WTC11 (cell line): ENCODE measurements around the gene SLC25A44. TPM values are rescaled to one million over a fixed set of nuclear protein-coding genes. Genes with fewer than 3 reads are reported as not detected.

Experiments used
- ATAC-seq: fragments of 200-7000 bp; cut with Tn5 transposase; 2 replicates; pipeline ENCODE4 v1.10.0; 2021; ENCODE audit warnings: mild to moderate bottlenecking, moderate library complexity
- CTCF ChIA-PET: fragments of 300-600 bp; sonication (Branson Sonifier 250); formaldehyde crosslinking; loops from one replicate; lab custom pipeline; 2021; ENCODE audit warnings: antibody characterized with exemption; lab: Charles Lee
- POLR2A ChIA-PET: fragments of 350-600 bp; sonication (Branson Sonifier 250); formaldehyde crosslinking; loops from one replicate; lab custom pipeline; 2021; ENCODE audit warnings: antibody characterized with exemption; lab: Charles Lee
- DNase-seq: peaks from one replicate; pipeline ENCODE4 v3.0.0; 2021; ENCODE audit warnings: low spot score
- H3K27ac Mint-ChIP-seq: 2 replicates; pipeline ENCODE4 v1.8.0; 2021; ENCODE audit warnings: mixed read lengths
- H3K27me3 Mint-ChIP-seq: 2 replicates; pipeline ENCODE4 v1.8.0; 2021; ENCODE audit warnings: low read depth, mild to moderate bottlenecking, moderate library complexity, mixed read lengths
- H3K36me3 Mint-ChIP-seq: 2 replicates; pipeline ENCODE4 v1.8.0; 2021; ENCODE audit warnings: mixed read lengths
- H3K4me1 Mint-ChIP-seq: 2 replicates; pipeline ENCODE4 v1.8.0; 2022; ENCODE audit warnings: mixed read lengths
- H3K4me3 Mint-ChIP-seq: 2 replicates; pipeline ENCODE4 v1.8.0; 2021; ENCODE audit warnings: mild to moderate bottlenecking, moderate library complexity, mixed read lengths
- H3K9me3 Mint-ChIP-seq: 2 replicates; pipeline ENCODE4 v1.8.0; 2021; ENCODE audit warnings: mixed read lengths
- E2F4 ChIP-seq: sonication (generic); formaldehyde crosslinking; IDR thresholded peaks from 2 replicates; pipeline ENCODE4 v1.8.1; 2022; ENCODE audit warnings: low read depth, mild to moderate bottlenecking, moderate library complexity, missing genetic modification reagents, borderline replicate concordance
- ERG ChIP-seq: fragments of 250-450 bp; sonication (Bioruptor Pico); IDR thresholded peaks from 2 replicates; pipeline ENCODE4 v1.8.0; 2021; ENCODE audit warnings: mild to moderate bottlenecking
- ESRRA ChIP-seq: sonication (generic); formaldehyde crosslinking; IDR thresholded peaks from 2 replicates; pipeline ENCODE4 v1.8.1; 2022; ENCODE audit warnings: mild to moderate bottlenecking, missing genetic modification reagents, borderline replicate concordance
- FOXK1 ChIP-seq: sonication (generic); formaldehyde crosslinking; IDR thresholded peaks from 2 replicates; pipeline ENCODE4 v1.8.0; 2022; ENCODE audit warnings: mild to moderate bottlenecking, moderate library complexity, missing genetic modification reagents
- FOXP1 ChIP-seq: sonication (generic); formaldehyde crosslinking; IDR thresholded peaks from 2 replicates; pipeline ENCODE4 v1.8.0; 2022; ENCODE audit warnings: missing genetic modification reagents, mild to moderate bottlenecking, moderate library complexity, borderline replicate concordance
- NFYB ChIP-seq: sonication (generic); formaldehyde crosslinking; conservative IDR thresholded peaks from 2 replicates; pipeline ENCODE4 v1.8.0; 2022; ENCODE audit warnings: low read depth, missing genetic modification reagents
- NR2C2 ChIP-seq: sonication (generic); formaldehyde crosslinking; IDR thresholded peaks from 2 replicates; pipeline ENCODE4 v1.8.0; 2022; ENCODE audit warnings: mild to moderate bottlenecking, missing genetic modification reagents
- NR3C1 ChIP-seq: sonication (generic); formaldehyde crosslinking; conservative IDR thresholded peaks from 2 replicates; pipeline ENCODE4 v1.8.1; 2023; ENCODE audit warnings: low read depth, mild to moderate bottlenecking, missing genetic modification reagents
- PREB ChIP-seq: sonication (generic); formaldehyde crosslinking; IDR thresholded peaks from 2 replicates; pipeline ENCODE4 v1.8.1; 2022; ENCODE audit warnings: mild to moderate bottlenecking, missing genetic modification reagents, moderate library complexity, borderline replicate concordance
- SMAD4 ChIP-seq: sonication (generic); formaldehyde crosslinking; IDR thresholded peaks from 2 replicates; pipeline ENCODE4 v1.8.0; 2022; ENCODE audit warnings: mild to moderate bottlenecking, missing genetic modification reagents
- SP1 ChIP-seq: sonication (generic); formaldehyde crosslinking; conservative IDR thresholded peaks from 2 replicates; pipeline ENCODE4 v1.8.1; 2022; ENCODE audit warnings: missing genetic modification reagents
- ZNF138 ChIP-seq: sonication (generic); formaldehyde crosslinking; conservative IDR thresholded peaks from 2 replicates; pipeline ENCODE4 v1.8.1; 2022; ENCODE audit warnings: mild to moderate bottlenecking, moderate library complexity, missing genetic modification reagents
- ZNF263 ChIP-seq: sonication (generic); formaldehyde crosslinking; IDR thresholded peaks from 2 replicates; pipeline ENCODE4 v1.8.1; 2022; ENCODE audit warnings: low read depth, mild to moderate bottlenecking, moderate library complexity, missing genetic modification reagents
- ZNF396 ChIP-seq: fragments of 250-450 bp; sonication (Bioruptor Pico); IDR thresholded peaks from 2 replicates; pipeline ENCODE4 v1.8.0; 2021; ENCODE audit warnings: mild to moderate bottlenecking, moderate library complexity, borderline replicate concordance
- total RNA-seq: library from RNA; stranded (reverse); gene quantifications from 3 replicates; pipeline ENCODE4 v1.2.3, GENCODE V29; 2021
- TF ChIP-seq, protein P1 (sequence below): sonication (generic); formaldehyde crosslinking; IDR thresholded peaks from 2 replicates; pipeline ENCODE4 v1.8.0; 2023; ENCODE audit warnings: missing genetic modification reagents
- TF ChIP-seq, protein P2 (sequence below): sonication (generic); formaldehyde crosslinking; IDR thresholded peaks from 2 replicates; pipeline ENCODE4 v1.8.0; 2022; ENCODE audit warnings: mild to moderate bottlenecking, missing genetic modification reagents
- TF ChIP-seq, protein P3 (sequence below): sonication (generic); formaldehyde crosslinking; IDR thresholded peaks from 2 replicates; pipeline ENCODE4 v1.8.1; 2023; ENCODE audit warnings: mild to moderate bottlenecking, moderate library complexity, missing genetic modification reagents
- TF ChIP-seq, protein P4 (sequence below): fragments of 250-450 bp; sonication (Bioruptor Pico); IDR thresholded peaks from 2 replicates; pipeline ENCODE4 v1.9.0; 2021; ENCODE audit warnings: mild to moderate bottlenecking

The SLC25A44 gene
- total RNA-seq, 1 experiment from 2014 or later: 29.1 TPM

GRCh38 chr1:156246781-156247459, 53.0 kb downstream of the SLC25A44 start:
- Mint-ChIP-seq H3K4me1 (peaks cover 22% of the 10 kb centered on the region), H3K9me3 (no peaks in the 10 kb centered on the region), H3K4me3 (no peak overlapping the region)
- DNase-seq (no peak), ATAC-seq (peak; percentile 4)
- POLR2A ChIA-PET: interaction anchor here (1.1 to 1.5 kb wide), 4 partner anchors 34 to 270 kb away, joined by 3 to 7 read pairs (median 4); partner anchors contain the start of genes PMF1 and SMG5
- TF ChIP-seq, protein P1, sequence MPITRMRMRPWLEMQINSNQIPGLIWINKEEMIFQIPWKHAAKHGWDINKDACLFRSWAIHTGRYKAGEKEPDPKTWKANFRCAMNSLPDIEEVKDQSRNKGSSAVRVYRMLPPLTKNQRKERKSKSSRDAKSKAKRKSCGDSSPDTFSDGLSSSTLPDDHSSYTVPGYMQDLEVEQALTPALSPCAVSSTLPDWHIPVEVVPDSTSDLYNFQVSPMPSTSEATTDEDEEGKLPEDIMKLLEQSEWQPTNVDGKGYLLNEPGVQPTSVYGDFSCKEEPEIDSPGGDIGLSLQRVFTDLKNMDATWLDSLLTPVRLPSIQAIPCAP (CRISPR knock-in tag): no peak
- TF ChIP-seq NR2C2 (CRISPR knock-in tag) (no peak), FOXK1 (CRISPR knock-in tag) (no peak), FOXP1 (0 out of 2 replicates have a peak, but pooled peaks have one; percentile 18), SP1 (CRISPR knock-in tag) (0 out of 2 replicates have a peak, but pooled peaks have one; percentile 20)
- TF ChIP-seq, protein P2, sequence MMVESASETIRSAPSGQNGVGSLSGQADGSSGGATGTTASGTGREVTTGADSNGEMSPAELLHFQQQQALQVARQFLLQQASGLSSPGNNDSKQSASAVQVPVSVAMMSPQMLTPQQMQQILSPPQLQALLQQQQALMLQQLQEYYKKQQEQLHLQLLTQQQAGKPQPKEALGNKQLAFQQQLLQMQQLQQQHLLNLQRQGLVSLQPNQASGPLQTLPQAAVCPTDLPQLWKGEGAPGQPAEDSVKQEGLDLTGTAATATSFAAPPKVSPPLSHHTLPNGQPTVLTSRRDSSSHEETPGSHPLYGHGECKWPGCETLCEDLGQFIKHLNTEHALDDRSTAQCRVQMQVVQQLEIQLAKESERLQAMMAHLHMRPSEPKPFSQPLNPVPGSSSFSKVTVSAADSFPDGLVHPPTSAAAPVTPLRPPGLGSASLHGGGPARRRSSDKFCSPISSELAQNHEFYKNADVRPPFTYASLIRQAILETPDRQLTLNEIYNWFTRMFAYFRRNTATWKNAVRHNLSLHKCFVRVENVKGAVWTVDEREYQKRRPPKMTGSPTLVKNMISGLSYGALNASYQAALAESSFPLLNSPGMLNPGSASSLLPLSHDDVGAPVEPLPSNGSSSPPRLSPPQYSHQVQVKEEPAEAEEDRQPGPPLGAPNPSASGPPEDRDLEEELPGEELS (CRISPR knock-in tag): no peak
- TF ChIP-seq, all 79 proteins: peak for 2
- CTCF ChIA-PET: interaction anchor here (0.7 to 5.1 kb wide), 14 partner anchors 13 to 199 kb away, joined by 3 to 84 read pairs (median 8); partner anchors contain the start of gene SMG5
- Mint-ChIP-seq H3K27me3 (peaks cover 4% of the 10 kb centered on the region), H3K27ac (no peak overlapping the region), H3K36me3 (peaks cover 22% of the 10 kb centered on the region)

GRCh38 chr1:156247460-156248322, 53.8 kb downstream of the SLC25A44 start, which contains the start of gene PAQR6:
Gene PAQR6 (minus strand): TSS chr1:156248056. CDS start chr1:156246731, 1,325 bp downstream.
- DNase-seq: peak; percentile 47
- Mint-ChIP-seq H3K27me3 (peaks cover 4% of the 10 kb centered on the region), H3K9me3 (no peaks in the 10 kb centered on the region), H3K36me3 (peaks cover 30% of the 10 kb centered on the region), H3K27ac (peak within 1 kb of the TSS; percentile 49), H3K4me1 (peaks cover 22% of the 10 kb centered on the region), H3K4me3 (no peak within 1 kb of the TSS)
- CTCF ChIA-PET: interaction anchor here (0.5 to 5.1 kb wide), 18 partner anchors 12 to 162 kb away, joined by 3 to 84 read pairs (median 3); partner anchors contain the start of gene SMG5
- peak; percentile 31 for ATAC-seq
- POLR2A ChIA-PET: interaction anchor here (0.6 to 1.2 kb wide), 3 partner anchors 34 to 980 kb away, joined by 3 to 4 read pairs (median 3); partner anchors contain the start of gene PMF1
- TF ChIP-seq ERG (CRISPR knock-in tag): no peak
- TF ChIP-seq ZNF263 (CRISPR knock-in tag): no peak
- TF ChIP-seq ESRRA: no peak
- TF ChIP-seq NR3C1 (CRISPR knock-in tag): no peak
- TF ChIP-seq, all 79 proteins: peak for 0

DNA sequence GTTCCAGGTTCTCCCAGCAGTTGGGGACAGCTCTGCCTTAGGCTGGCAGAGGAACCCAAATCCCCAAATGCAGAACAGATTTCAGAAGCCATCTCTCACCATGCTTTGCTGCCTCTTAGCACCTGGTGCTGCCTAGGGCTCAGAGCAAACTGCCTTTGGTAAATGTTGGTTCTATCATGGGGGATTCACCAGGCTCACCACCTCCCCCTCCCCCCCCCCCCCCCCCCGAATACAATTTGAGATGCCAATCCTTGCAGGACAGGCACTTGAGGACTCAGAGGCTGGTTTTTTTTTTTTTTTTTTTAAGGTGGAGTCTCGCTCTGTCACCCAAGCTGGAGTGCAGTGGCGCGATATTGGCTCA, 54.4 kb downstream of the SLC25A44 start:
- Mint-ChIP-seq H3K27me3 (peaks cover 4% of the 10 kb centered on the region), H3K9me3 (no peaks in the 10 kb centered on the region), H3K4me3 (no peak overlapping the region), H3K36me3 (peaks cover 36% of the 10 kb centered on the region), H3K27ac (0 out of 2 replicates have a peak overlapping the region, but pooled peaks have one; percentile 49), H3K4me1 (peaks cover 22% of the 10 kb centered on the region)
- ATAC-seq (no peak), DNase-seq (no peak)
- CTCF ChIA-PET: interaction anchor here (0.5 to 5.1 kb wide), 13 partner anchors 11 to 232 kb away, joined by 3 to 84 read pairs (median 3); no protein-coding TSS in a partner anchor
- POLR2A ChIA-PET: interaction anchor here (0.6 to 1.1 kb wide), 2 partner anchors 271 to 981 kb away, joined by 3 read pairs; no protein-coding TSS in a partner anchor
- TF ChIP-seq, protein P3, sequence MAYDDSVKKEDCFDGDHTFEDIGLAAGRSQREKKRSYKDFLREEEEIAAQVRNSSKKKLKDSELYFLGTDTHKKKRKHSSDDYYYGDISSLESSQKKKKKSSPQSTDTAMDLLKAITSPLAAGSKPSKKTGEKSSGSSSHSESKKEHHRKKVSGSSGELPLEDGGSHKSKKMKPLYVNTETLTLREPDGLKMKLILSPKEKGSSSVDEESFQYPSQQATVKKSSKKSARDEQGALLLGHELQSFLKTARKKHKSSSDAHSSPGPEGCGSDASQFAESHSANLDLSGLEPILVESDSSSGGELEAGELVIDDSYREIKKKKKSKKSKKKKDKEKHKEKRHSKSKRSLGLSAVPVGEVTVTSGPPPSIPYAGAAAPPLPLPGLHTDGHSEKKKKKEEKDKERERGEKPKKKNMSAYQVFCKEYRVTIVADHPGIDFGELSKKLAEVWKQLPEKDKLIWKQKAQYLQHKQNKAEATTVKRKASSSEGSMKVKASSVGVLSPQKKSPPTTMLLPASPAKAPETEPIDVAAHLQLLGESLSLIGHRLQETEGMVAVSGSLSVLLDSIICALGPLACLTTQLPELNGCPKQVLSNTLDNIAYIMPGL: no peak
- TF ChIP-seq NFYB (CRISPR knock-in tag) (no peak), E2F4 (CRISPR knock-in tag) (no peak), SMAD4 (CRISPR knock-in tag) (no peak), PREB (CRISPR knock-in tag) (no peak), ZNF138 (no peak), ZNF396 (CRISPR knock-in tag) (no peak), ESRRA (no peak)
- TF ChIP-seq, protein P4, sequence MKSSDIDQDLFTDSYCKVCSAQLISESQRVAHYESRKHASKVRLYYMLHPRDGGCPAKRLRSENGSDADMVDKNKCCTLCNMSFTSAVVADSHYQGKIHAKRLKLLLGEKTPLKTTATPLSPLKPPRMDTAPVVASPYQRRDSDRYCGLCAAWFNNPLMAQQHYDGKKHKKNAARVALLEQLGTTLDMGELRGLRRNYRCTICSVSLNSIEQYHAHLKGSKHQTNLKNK: no peak
